ENCODE results near the gene TMIE. TPM values are rescaled to one million over a fixed set of nuclear protein-coding genes. Genes with fewer than 3 reads are reported as not detected.
A peak's percentile ranks its signal among the peaks of the same experiment; 100 is the strongest.

TMIE gene
- total RNA-seq, 1 donor from 2014 or later: 1.7 TPM

DNA sequence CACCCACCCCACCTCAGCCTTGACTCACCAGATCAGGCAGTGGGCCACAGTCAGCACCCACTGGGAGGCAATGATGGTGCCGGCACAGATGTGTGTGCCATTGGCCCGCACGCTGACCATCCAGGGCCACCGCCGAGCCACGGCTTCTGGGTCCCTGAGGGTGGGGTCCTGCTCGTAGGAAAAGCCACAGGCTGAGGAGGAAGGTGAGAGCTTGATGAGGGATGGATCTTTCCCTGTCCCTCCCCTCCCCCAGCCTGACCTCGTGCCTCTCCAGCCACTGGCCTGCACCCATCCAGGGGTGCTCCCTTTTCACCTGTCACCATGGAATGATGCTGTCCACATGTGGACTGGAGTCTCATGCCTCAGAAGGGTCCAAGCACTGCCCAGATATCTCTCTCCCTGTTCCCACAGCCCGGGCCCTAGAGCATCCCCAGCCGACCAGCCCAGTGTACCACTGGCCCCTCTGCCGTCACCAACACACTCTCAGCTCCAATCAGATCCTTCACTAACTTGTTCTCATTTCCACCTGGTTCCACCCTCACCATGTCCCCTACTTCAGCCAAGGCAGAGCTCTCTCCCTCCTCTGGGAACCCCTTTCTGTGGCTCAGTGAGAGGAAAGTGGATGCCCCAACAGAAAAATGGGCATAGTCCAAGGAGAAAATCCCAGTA is 14.4 kb downstream of the TMIE start:
- intact Hi-C loops (cut with DNase I): no loop called here
- no peak overlapping the region for H3K4me3 ChIP-seq
- DNase-seq (peak; percentile 40), ATAC-seq (no peak)
- no peaks in the 10 kb centered on the region for H3K4me1 ChIP-seq
- no peaks in the 10 kb centered on the region for H3K36me3 ChIP-seq
- H3K27me3 ChIP-seq: no peaks in the 10 kb centered on the region
- TF ChIP-seq, protein P1, sequence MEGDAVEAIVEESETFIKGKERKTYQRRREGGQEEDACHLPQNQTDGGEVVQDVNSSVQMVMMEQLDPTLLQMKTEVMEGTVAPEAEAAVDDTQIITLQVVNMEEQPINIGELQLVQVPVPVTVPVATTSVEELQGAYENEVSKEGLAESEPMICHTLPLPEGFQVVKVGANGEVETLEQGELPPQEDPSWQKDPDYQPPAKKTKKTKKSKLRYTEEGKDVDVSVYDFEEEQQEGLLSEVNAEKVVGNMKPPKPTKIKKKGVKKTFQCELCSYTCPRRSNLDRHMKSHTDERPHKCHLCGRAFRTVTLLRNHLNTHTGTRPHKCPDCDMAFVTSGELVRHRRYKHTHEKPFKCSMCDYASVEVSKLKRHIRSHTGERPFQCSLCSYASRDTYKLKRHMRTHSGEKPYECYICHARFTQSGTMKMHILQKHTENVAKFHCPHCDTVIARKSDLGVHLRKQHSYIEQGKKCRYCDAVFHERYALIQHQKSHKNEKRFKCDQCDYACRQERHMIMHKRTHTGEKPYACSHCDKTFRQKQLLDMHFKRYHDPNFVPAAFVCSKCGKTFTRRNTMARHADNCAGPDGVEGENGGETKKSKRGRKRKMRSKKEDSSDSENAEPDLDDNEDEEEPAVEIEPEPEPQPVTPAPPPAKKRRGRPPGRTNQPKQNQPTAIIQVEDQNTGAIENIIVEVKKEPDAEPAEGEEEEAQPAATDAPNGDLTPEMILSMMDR (IDR thresholded peaks at IDR 0.05): no peak
- H3K9me3 ChIP-seq: no peaks in the 10 kb centered on the region
- no peak overlapping the region for H3K27ac ChIP-seq

GRCh38 chr3:46716461-46717441 is 15.6 kb downstream of the TMIE start:
- Histone ChIP-seq H3K36me3 (no peaks in the 10 kb centered on the region), H3K27me3 (no peaks in the 10 kb centered on the region), H3K4me1 (no peaks in the 10 kb centered on the region), H3K4me3 (no peak overlapping the region), H3K9me3 (no peaks in the 10 kb centered on the region), H3K27ac (no peak overlapping the region)
- DNase-seq (peak; percentile 49), ATAC-seq (no peak)
- TF ChIP-seq, protein P1 (IDR thresholded peaks at IDR 0.05): no peak
- intact Hi-C loops (cut with DNase I): no loop called here

GRCh38 chr3:46717447-46718231 is 16.4 kb downstream of the TMIE start, which contains the start of gene PRSS50:
Gene PRSS50, minus strand, starts transcription at chr3:46717869. Its CDS starts 45 bp downstream, at chr3:46717824.
- Histone ChIP-seq H3K9me3 (no peaks in the 10 kb centered on the region), H3K27ac (no peak within 1 kb of the TSS), H3K4me1 (no peaks in the 10 kb centered on the region), H3K27me3 (no peaks in the 10 kb centered on the region), H3K4me3 (no peak within 1 kb of the TSS), H3K36me3 (no peaks in the 10 kb centered on the region)
- intact Hi-C loops (cut with DNase I): no loop called here
- peak; percentile 57 for DNase-seq
- ATAC-seq: peak; percentile 6
- TF ChIP-seq, protein P1 (IDR thresholded peaks at IDR 0.05): peak; percentile 29

- no peaks in the 10 kb centered on the region for H3K4me1 ChIP-seq
- intact Hi-C loops (cut with DNase I): no loop called here
- no peak overlapping the region for H3K27ac ChIP-seq
- TF ChIP-seq, protein P1 (IDR thresholded peaks at IDR 0.05): no peak
- DNase-seq: no peak
- H3K9me3 ChIP-seq: no peaks in the 10 kb centered on the region
- no peak overlapping the region for H3K4me3 ChIP-seq
- H3K27me3 ChIP-seq: no peaks in the 10 kb centered on the region
- no peaks in the 10 kb centered on the region for H3K36me3 ChIP-seq
- no peak for ATAC-seq
Measured at GRCh38 chr3:46719044-46719565, 17.9 kb downstream of the TMIE start.

- no peak for DNase-seq
- Histone ChIP-seq H3K27ac (no peak overlapping the region), H3K27me3 (no peaks in the 10 kb centered on the region), H3K4me3 (no peak overlapping the region), H3K4me1 (no peaks in the 10 kb centered on the region), H3K36me3 (no peaks in the 10 kb centered on the region), H3K9me3 (no peaks in the 10 kb centered on the region)
- TF ChIP-seq, protein P1 (IDR thresholded peaks at IDR 0.05): no peak
- intact Hi-C loops (cut with DNase I): no loop called here
- no peak for ATAC-seq
Measured at GRCh38 chr3:46719735-46720271, 18.6 kb downstream of the TMIE start.

All from upper lobe of right lung (tissue), 1 donor.